ENCODE results near the gene LRRC53.

- no peak for TF ChIP-seq POLR2AphosphoS5 (IDR thresholded peaks at IDR 0.05; ENCODE audit: insufficient read depth in 1 of 2, low read depth in 1 of 2)
- TF ChIP-seq, protein P1, sequence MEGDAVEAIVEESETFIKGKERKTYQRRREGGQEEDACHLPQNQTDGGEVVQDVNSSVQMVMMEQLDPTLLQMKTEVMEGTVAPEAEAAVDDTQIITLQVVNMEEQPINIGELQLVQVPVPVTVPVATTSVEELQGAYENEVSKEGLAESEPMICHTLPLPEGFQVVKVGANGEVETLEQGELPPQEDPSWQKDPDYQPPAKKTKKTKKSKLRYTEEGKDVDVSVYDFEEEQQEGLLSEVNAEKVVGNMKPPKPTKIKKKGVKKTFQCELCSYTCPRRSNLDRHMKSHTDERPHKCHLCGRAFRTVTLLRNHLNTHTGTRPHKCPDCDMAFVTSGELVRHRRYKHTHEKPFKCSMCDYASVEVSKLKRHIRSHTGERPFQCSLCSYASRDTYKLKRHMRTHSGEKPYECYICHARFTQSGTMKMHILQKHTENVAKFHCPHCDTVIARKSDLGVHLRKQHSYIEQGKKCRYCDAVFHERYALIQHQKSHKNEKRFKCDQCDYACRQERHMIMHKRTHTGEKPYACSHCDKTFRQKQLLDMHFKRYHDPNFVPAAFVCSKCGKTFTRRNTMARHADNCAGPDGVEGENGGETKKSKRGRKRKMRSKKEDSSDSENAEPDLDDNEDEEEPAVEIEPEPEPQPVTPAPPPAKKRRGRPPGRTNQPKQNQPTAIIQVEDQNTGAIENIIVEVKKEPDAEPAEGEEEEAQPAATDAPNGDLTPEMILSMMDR (IDR thresholded peaks at IDR 0.05): no peak
Observed at GRCh38 chr1:74474585-74474984, 37.8 kb downstream of the LRRC53 start.
